Neutrophil (primary cell): Measurements from ENCODE around the gene SS18L1.

ENCODE experiments used
- H3K27ac ChIP-seq: fragments of 200-600 bp; sonication (generic); 2 replicates; pipeline ENCODE4 v1.5.1; 2016; ENCODE audit warnings: mild to moderate bottlenecking, moderate library complexity
- H3K27me3 ChIP-seq: fragments of 200-600 bp; sonication (generic); 2 replicates; pipeline ENCODE4 v1.6.0; 2016; ENCODE audit warnings: mild to moderate bottlenecking
- H3K36me3 ChIP-seq: fragments of 200-600 bp; sonication (generic); 2 replicates; pipeline ENCODE4 v1.5.1; 2017
- H3K4me1 ChIP-seq, 2 experiments: fragments of 200-600 bp in 1 of 2; sonication (generic) in 1 of 2; 1 replicate in 1 of 2; 2 replicates in 1 of 2; pipeline versions ENCODE4 v1.5.1 to v1.6.1; 2013 to 2016; ENCODE audit warnings: low read depth in 1 of 2, low read length in 1 of 2, mild to moderate bottlenecking in 1 of 2, moderate library complexity in 1 of 2; ENCODE audit not compliant: control insufficient read depth in 1 of 2, insufficient read depth in 1 of 2
- H3K4me3 ChIP-seq, 2 experiments: fragments of 200-600 bp in 1 of 2; sonication (generic) in 1 of 2; 1 replicate in 1 of 2; 2 replicates in 1 of 2; pipeline ENCODE4 v1.5.1; 2013 to 2016; ENCODE audit warnings: low read depth in 1 of 2, low read length in 1 of 2, mild to moderate bottlenecking in 1 of 2, moderate library complexity in 1 of 2
- H3K9me3 ChIP-seq: fragments of 200-600 bp; sonication (generic); 2 replicates; pipeline ENCODE4 v1.5.1; 2016
- CTCF ChIP-seq: fragments of 200-600 bp; sonication (generic); IDR thresholded peaks from 2 replicates; pipeline ENCODE4 v1.5.1; 2016; ENCODE audit warnings: antibody characterized with exemption

SS18L1 gene

GRCh38 chr20:62215020-62215990, 71.7 kb downstream of the SS18L1 start:
- TF ChIP-seq CTCF, result no peak
- Histone ChIP-seq H3K36me3 (no peaks in the 10 kb centered on the region), H3K4me3 (no peak overlapping the region), H3K4me1 (peaks cover 4 to 8% of the 10 kb centered on the region in 2 experiments), H3K27me3 (peaks cover 89% of the 10 kb centered on the region), H3K27ac (no peak overlapping the region), H3K9me3 (no peaks in the 10 kb centered on the region)

GRCh38 chr20:62215991-62216635, 72.5 kb downstream of the SS18L1 start:
- no peak overlapping the region for H3K4me3 ChIP-seq

GRCh38 chr20:62216636-62217566, 73.3 kb downstream of the SS18L1 start:
- Histone ChIP-seq H3K9me3 (no peaks in the 10 kb centered on the region), H3K4me1 (peaks cover 4 to 13% of the 10 kb centered on the region in 2 experiments), H3K4me3 (no peak overlapping the region), H3K27me3 (peaks cover 89% of the 10 kb centered on the region), H3K36me3 (no peaks in the 10 kb centered on the region), H3K27ac (no peak overlapping the region)
- TF ChIP-seq CTCF, result no peak

More at GRCh38 chr20:62215991-62216635, 72.5 kb downstream of the SS18L1 start:
- H3K9me3 ChIP-seq, result no peaks in the 10 kb centered on the region
- no peaks in the 10 kb centered on the region for H3K36me3 ChIP-seq
- peaks cover 4 to 13% of the 10 kb centered on the region in 2 experiments for H3K4me1 ChIP-seq
- peaks cover 89% of the 10 kb centered on the region for H3K27me3 ChIP-seq
- no peak for TF ChIP-seq CTCF
- no peak overlapping the region for H3K27ac ChIP-seq

- no peak overlapping the region for H3K27ac ChIP-seq
- TF ChIP-seq CTCF, result no peak
- H3K9me3 ChIP-seq, result no peaks in the 10 kb centered on the region
- H3K36me3 ChIP-seq, result no peaks in the 10 kb centered on the region
- peaks cover 4 to 13% of the 10 kb centered on the region in 2 experiments for H3K4me1 ChIP-seq
- H3K4me3 ChIP-seq, result no peak overlapping the region
- peaks cover 94% of the 10 kb centered on the region for H3K27me3 ChIP-seq
These were observed 74.6 kb downstream of the SS18L1 start for GRCh38 chr20:62217913-62218773.
